Colonic mucosa (tissue), 4 donors: Measurements from ENCODE around the gene THADA. TPM values are rescaled to one million over a fixed set of nuclear protein-coding genes. Genes with fewer than 3 reads are reported as not detected.

Experiments
- DNase-seq: peaks from one replicate; pipeline ENCODE4 v3.0.0-alpha.2; 2020
- H3K27ac ChIP-seq: fragments of 200-600 bp; one replicate; pipeline ENCODE4 v1.8.0; 2021
- H3K27me3 ChIP-seq: fragments of 200-600 bp; one replicate; pipeline ENCODE4 v1.8.0; 2021
- H3K36me3 ChIP-seq: fragments of 200-600 bp; one replicate; pipeline ENCODE4 v1.8.0; 2021
- H3K4me1 ChIP-seq: fragments of 200-600 bp; one replicate; pipeline ENCODE4 v1.8.0; 2021; ENCODE audit warnings: mild to moderate bottlenecking
- H3K4me3 ChIP-seq: fragments of 200-600 bp; one replicate; pipeline ENCODE4 v1.8.0; 2021
- H3K9ac ChIP-seq, 2 donors: one replicate each; pipeline ENCODE4 v1.7.0; 2013; ENCODE audit warnings: control low read depth in 2 of 2, low read depth in 2 of 2, low read length in 2 of 2
- H3K9me3 ChIP-seq: fragments of 200-600 bp; one replicate; pipeline ENCODE4 v1.8.0; 2021
- CTCF ChIP-seq: fragments of 200-600 bp; IDR thresholded peaks from one replicate; pipeline ENCODE4 v1.8.0; 2022; ENCODE audit warnings: antibody characterized with exemption, mild to moderate bottlenecking
- intact Hi-C: fragments of 100-400 bp; cut with DNase I; formaldehyde crosslinking; loops from one replicate; pipeline ENCODE4 v1.14.1; 2022
- total RNA-seq, 2 donors: library from RNA; stranded (reverse); fragmentation: NEBNext Ultra II Directional in 1 of 2; extraction: Animal tissue kit (Norgen Biotek cat#: 25700) in 1 of 2; gene quantifications; one replicate each; pipeline ENCODE4 v1.2.1, GENCODE V29; 2021
- donor health status: healthy.
- donor health status: DM: no; HTN: no; CAD: no.
- donor health status: DM: no; HTN: no; CAD: no.

THADA gene
- total RNA-seq, 2 donors from 2014 or later, result 14.6 to 31.4 TPM

- Histone ChIP-seq H3K4me1 (peaks cover 10% of the 10 kb centered on the region), H3K36me3 (no peaks in the 10 kb centered on the region), H3K9me3 (no peaks in the 10 kb centered on the region), H3K27me3 (no peaks in the 10 kb centered on the region), H3K9ac (no peak overlapping the region), H3K27ac (no peak overlapping the region), H3K4me3 (no peak overlapping the region)
- no peak for TF ChIP-seq CTCF
- no peak for DNase-seq
- intact Hi-C loops, result no loop called here
Observed at GRCh38 chr2:43197588-43197896, 398.3 kb downstream of the THADA start.

- Histone ChIP-seq H3K27me3 (no peaks in the 10 kb centered on the region), H3K27ac (no peak overlapping the region), H3K36me3 (no peaks in the 10 kb centered on the region), H3K9ac (peak overlapping the region in 1 of 2 donors; percentile 31), H3K4me1 (peaks cover 13% of the 10 kb centered on the region), H3K4me3 (no peak overlapping the region), H3K9me3 (no peaks in the 10 kb centered on the region)
- DNase-seq, result no peak
- intact Hi-C loops, result no loop called here
- TF ChIP-seq CTCF, result no peak
Observed at GRCh38 chr2:43196768-43197587, 398.9 kb downstream of the THADA start.

GRCh38 chr2:43194121-43194869 is 401.5 kb downstream of the THADA start:
- Histone ChIP-seq H3K9me3 (no peaks in the 10 kb centered on the region), H3K4me1 (peaks cover 24% of the 10 kb centered on the region), H3K27me3 (no peaks in the 10 kb centered on the region), H3K4me3 (no peak overlapping the region), H3K36me3 (no peaks in the 10 kb centered on the region), H3K9ac (peak overlapping the region; percentile 62 to 77), H3K27ac (peak overlapping the region; percentile 88)
- DNase-seq, result peak; percentile 86
- intact Hi-C loops, result no loop called here
- no peak for TF ChIP-seq CTCF

GRCh38 chr2:43193652-43194120 is 402.2 kb downstream of the THADA start:
- H3K36me3 ChIP-seq, result no peaks in the 10 kb centered on the region
- peaks cover 24% of the 10 kb centered on the region for H3K4me1 ChIP-seq
- intact Hi-C loops, result no loop called here
- no peak overlapping the region for H3K4me3 ChIP-seq
- H3K27me3 ChIP-seq, result no peaks in the 10 kb centered on the region
- H3K9ac ChIP-seq, result peak overlapping the region; percentile 54 to 77
- DNase-seq, result no peak
- no peak for TF ChIP-seq CTCF
- no peaks in the 10 kb centered on the region for H3K9me3 ChIP-seq
- peak overlapping the region; percentile 88 for H3K27ac ChIP-seq

DNA sequence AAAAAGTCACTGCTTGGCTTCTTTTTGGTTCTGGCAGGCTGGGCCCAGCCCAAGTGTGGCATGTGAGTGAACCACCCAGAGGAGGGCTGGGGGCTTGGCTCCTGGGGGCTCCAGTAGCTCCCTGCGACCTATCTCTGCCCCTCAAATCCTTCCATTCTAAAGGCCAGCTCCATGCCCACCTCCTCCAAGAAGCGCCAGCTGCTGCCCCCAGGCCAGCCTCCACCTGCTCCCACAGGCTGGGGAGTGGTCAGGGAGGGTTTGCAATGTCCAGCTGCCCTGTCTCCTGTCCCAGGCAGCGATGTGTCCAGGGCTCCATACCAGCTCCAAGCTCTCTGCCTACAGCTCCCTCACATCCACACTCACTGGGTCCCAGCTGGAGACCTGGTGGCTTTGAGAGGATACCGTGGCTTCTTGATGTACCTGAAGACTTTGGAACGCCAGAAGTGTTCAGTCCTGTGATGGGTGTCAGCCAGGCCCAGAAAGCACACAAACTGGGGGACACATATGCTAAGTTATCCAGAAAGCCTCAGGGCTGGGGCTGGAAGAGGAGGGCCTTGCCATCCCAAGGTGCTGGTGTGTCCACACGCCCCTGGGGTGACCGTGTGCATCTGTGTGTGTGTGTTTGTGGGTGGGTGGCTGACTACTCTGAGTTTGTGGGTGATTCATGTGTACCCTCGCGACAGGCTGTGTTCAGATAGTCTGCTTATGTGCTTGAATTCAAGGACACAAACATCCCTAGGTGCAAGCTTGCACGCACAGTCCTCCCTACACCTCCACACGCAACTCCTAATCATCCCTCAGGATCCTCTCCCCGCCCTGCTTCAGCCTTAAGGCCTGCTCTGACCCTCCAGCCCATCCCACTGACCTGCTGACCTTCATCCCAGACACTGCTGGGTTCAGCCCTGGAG is 402.8 kb downstream of the THADA start:
- peak; percentile 67 for DNase-seq
- no peaks in the 10 kb centered on the region for H3K27me3 ChIP-seq
- H3K9me3 ChIP-seq, result no peaks in the 10 kb centered on the region
- H3K36me3 ChIP-seq, result no peaks in the 10 kb centered on the region
- TF ChIP-seq CTCF, result no peak
- intact Hi-C loops, result no loop called here
- peaks cover 24% of the 10 kb centered on the region for H3K4me1 ChIP-seq
- peak overlapping the region; percentile 88 for H3K27ac ChIP-seq
- H3K9ac ChIP-seq, result peak overlapping the region; percentile 54 to 77
- no peak overlapping the region for H3K4me3 ChIP-seq
